IPS-18c (cell line): Measurements from ENCODE around the gene SLC16A5.
"Not testable (repeated sequence)": the region's sequence is repeated elsewhere in the genome, so short reads cannot be mapped to it uniquely, and the experiment has no call there.

ENCODE experiments used
- H3K4me3 ChIP-seq: 2 replicates; pipeline ENCODE4 v1.7.0; 2013; ENCODE audit warnings: low read depth, mild to moderate bottlenecking, low read length, moderate library complexity; ENCODE audit not compliant: insufficient read depth
- H3K9me3 ChIP-seq: one replicate; pipeline ENCODE4 v1.6.1; 2013; ENCODE audit warnings: mild to moderate bottlenecking, low read length, moderate library complexity; ENCODE audit not compliant: control insufficient read depth, insufficient read depth

SLC16A5 gene

GRCh38 chr17:75061055-75061438, 26.7 kb upstream of the SLC16A5 start:
- no peaks in the 10 kb centered on the region for H3K9me3 ChIP-seq
- no peak overlapping the region for H3K4me3 ChIP-seq

DNA sequence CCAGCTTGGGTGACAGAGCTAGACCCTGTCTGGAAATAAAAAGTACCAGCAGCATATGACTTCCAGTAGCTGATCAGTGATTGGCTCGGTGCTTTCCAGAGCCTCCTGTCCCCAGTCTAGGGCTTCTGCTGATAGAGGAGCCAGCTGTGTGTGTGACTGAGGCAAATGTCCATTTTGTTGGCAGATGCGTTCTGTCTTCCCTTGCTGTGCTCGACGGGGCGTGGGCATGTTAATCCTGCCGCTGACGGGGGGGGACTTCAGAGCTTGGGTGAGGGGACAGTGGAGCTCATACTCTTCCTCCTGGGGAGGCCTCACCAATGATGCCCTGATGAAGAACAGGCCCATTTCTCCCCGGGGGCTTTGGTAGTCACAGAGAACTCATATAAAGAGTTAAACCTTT, 26.1 kb upstream of the SLC16A5 start:
- no peak overlapping the region for H3K4me3 ChIP-seq
- no peaks in the 10 kb centered on the region for H3K9me3 ChIP-seq

- Histone ChIP-seq H3K9me3 (no peaks in the 10 kb centered on the region), H3K4me3 (no peak overlapping the region)
Observed at GRCh38 chr17:75063201-75063600, 24.6 kb upstream of the SLC16A5 start.

DNA sequence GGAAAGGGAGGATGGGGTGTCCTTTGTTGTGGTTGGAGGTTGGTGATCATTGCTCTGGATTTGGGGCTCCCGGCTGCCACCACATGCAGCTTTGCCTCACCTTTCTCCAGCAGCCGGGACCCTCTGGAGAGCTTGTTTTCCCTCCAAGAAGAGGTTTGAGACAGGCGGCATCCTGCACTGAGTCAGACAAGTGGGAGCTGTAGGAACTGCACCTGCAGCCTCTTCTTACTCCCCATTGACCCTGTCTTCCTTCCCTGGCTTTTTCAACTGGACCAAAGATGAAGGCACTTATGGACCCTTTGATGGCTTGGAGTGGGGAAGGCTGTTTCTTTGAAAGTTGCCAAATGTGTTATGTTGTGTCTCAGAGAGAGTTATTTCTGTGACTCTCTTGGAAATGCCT, 24.1 kb upstream of the SLC16A5 start:
- Histone ChIP-seq H3K4me3 (no peak overlapping the region), H3K9me3 (no peaks in the 10 kb centered on the region)

DNA sequence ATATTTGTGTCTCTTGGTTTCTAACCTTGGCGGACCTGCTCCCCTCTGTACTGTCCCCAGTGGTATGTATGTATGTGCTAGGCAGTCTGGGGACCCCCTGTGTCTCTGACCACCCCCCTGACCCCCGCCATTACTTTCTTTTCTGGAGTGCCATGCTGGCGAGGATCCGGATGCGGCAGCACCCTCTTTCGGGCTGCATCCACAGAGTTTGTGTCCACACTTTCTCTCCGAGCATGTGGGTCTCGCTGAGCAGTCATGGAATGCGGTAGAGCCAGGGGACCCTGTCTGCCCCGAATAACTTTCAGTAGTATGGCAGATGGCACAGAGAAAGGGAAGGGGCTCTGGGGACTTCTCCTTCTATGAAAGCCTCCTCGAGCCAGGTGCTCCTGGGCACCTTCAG, 23.7 kb upstream of the SLC16A5 start:
- H3K9me3 ChIP-seq = no peaks in the 10 kb centered on the region
- H3K4me3 ChIP-seq = no peak overlapping the region

GRCh38 chr17:75064460-75064859, 23.3 kb upstream of the SLC16A5 start:
- H3K4me3 ChIP-seq = no peak overlapping the region
- no peaks in the 10 kb centered on the region for H3K9me3 ChIP-seq

GRCh38 chr17:75064867-75065561, 22.7 kb upstream of the SLC16A5 start:
- no peak overlapping the region for H3K4me3 ChIP-seq
- H3K9me3 ChIP-seq = no peaks in the 10 kb centered on the region

DNA sequence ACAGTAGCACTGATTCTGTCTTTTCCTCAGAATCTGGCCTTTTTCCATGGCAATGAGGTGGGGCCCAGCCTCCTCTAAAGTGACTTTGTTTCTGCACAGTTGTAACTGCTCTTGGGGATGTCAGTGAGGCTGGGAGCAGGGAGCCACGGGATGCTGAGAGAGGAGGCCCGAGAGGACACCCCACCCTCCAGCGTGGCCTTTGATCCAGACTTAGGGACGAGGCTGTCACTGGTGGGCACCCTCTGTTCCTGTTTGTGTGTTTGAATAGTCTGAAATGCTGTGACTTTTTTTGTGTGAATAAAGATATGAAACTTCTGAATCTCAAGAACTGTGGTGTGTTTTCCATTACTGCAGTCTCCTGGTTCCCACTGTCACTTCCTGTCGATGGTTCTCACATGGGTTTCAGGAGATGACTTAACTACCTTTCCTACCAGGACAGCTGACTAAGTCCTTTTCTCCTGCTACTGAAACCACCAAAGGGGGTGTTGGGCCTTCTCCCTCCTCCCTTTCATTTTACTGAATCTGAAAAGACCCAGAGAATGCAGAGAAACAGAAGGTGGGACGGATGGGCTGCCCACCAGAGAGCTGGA, 22.1 kb upstream of the SLC16A5 start:
- H3K4me3 ChIP-seq = no peak overlapping the region
- no peaks in the 10 kb centered on the region for H3K9me3 ChIP-seq

DNA sequence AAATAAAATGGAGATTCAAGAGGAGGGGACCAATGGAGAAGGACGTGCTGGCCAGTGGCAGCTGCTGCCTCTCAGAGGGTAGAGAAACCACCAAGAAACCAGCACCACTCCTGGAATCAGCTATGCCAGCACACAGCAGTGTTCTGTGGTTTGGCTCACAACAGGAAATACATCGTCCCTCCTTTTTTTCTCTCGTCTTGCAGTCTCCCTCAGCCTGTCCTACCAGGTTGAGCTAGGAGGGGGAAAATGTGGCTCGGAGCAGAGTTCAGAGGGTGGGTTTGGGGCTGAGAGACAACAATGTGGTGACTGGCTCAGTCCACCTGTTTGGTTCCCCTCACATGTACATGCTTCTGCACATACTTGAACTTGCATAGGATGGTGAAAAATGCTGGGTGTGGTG, 19.9 kb upstream of the SLC16A5 start:
- no peaks in the 10 kb centered on the region for H3K9me3 ChIP-seq
- H3K4me3 ChIP-seq = no peak overlapping the region

DNA sequence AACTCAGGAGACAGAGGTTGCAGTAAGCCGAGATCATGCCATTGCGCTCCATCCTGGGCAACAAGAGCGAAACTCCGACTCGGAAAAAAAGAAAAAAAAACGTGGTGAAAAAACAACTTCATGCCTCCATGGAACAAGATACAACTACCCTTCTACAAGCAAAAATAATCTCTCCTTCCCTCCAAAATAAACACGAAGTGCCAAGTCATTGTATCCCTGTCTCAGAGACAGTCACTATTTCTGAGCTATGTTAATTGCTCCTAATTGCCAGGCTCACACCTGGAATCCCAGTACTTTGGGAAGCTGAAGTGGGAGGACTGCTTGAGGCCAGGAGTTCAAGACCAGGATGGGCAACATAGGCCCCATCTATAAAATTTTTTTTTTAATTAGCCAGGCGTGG, 19.0 kb upstream of the SLC16A5 start:
- Histone ChIP-seq H3K9me3 (no peaks in the 10 kb centered on the region), H3K4me3 (no peak overlapping the region)

DNA sequence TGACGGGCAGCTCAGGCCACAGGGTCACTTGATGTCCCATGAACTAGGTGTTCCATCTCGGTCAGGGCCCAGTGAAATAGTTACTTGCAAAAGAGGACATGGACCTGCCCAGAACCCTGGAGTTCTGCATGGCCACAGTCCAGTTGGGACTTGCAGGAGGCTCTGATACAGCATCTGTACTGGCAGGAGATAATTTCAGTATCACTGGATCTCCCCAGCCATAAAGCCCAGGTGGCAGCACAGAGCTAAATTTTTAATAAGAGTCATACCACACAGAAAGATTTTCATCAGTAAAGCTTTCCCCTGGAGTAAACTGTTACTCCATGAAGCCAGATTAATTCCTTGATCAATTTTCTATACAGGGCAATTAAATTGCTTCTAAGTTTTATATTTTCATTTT, 18.0 kb upstream of the SLC16A5 start:
- no peak overlapping the region for H3K4me3 ChIP-seq
- no peaks in the 10 kb centered on the region for H3K9me3 ChIP-seq

DNA sequence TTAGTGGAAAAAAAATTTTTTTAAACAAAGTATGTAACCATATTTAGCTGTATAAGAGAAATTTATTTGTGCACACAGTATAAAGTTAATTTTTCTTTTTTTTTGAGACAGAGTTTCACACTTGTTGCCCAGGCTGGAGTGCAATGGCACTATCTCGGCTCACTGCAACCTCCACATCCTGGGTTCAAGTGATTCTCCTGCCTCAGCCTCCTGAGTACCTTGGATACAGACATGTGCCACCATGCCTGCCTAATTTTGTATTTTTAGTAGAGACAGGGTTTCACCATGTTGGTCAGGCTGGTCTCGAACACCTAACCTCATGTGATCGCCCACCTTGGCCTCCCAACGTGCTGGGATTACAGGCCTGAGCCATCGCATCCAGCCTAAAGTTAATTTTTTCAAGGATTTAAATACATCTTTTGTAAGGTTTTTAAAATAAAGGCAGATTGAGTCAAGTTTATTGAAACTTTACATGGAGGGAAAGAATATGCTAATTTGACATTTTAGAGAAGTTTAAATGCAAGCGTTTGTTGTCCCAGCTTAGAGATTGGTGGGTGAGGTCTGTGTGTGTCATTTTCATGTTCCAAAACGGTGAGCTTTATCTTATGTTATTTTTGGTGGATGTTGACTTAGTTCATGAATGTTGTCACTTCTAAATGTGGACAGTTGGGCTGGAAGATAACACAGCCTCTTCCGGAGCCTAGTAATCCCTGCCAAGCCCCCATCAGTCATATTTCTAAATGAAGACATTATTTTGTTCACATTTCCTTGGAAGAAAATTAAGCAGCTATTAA, 16.1 kb upstream of the SLC16A5 start:
- H3K9me3 ChIP-seq, H3K4me3 ChIP-seq: not testable (repeated sequence)

- H3K4me3 ChIP-seq, H3K9me3 ChIP-seq: not testable (repeated sequence)
Observed at GRCh38 chr17:75072909-75073308, 14.8 kb upstream of the SLC16A5 start.

- H3K9me3 ChIP-seq = no peaks in the 10 kb centered on the region
- no peak overlapping the region for H3K4me3 ChIP-seq
Observed at GRCh38 chr17:75073618-75074047, 14.1 kb upstream of the SLC16A5 start.

DNA sequence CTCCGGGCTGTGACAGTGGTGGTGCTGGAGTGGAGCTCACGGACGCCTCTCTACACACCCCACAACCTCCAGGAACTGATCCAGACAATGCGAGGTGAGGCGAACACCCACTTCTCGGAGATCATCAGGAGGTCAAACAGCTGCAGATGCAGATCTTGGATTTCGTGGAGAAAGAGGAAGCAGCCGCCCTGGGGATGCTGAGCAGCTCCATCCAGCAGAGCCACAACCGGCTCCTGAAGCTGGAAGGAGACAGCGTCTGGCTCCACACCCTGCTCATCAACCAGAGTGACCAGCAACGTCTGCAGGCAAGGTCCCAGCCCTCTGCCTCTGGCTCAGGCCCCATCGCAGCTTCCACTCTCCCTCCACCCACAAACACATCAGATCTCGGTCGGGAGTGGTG, 13.2 kb upstream of the SLC16A5 start:
- Histone ChIP-seq H3K4me3 (no peak overlapping the region), H3K9me3 (no peaks in the 10 kb centered on the region)

DNA sequence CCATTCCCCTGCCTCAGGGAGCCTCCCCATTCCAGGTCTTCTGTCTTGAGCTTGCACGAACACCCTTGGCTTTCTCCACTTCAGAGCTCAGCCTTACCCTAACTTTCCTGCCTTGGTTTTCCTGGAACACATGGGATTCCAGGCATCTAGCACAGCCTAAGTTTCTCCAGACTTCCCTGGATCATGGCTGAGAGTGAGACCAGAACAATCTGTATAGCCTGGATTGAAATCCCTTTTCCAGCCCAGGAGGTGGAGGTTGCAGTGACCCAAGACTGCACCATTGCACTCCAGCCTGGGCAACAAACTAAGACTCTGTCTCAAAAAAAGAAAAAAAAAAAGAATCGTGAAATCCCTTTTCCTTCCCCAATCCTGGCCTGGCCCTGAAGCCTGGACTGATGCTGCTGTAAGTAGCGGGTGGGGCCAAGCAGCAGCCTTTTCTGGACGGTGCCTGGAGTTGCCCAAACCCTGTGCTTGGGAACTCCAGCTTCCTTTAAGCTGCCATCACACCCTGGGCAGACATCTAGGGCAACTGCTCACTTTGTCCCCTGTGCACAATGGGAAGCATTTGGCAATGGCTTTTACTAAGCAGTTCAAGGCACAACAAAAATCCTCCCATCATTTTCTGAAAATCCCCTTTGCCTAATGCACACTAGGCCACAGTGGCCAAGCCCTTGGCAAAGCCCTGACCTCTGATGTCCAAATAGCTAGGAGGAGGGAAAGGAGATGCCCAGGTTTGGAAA, 12.0 kb upstream of the SLC16A5 start:
- Histone ChIP-seq H3K9me3 (no peaks in the 10 kb centered on the region), H3K4me3 (no peak overlapping the region)

DNA sequence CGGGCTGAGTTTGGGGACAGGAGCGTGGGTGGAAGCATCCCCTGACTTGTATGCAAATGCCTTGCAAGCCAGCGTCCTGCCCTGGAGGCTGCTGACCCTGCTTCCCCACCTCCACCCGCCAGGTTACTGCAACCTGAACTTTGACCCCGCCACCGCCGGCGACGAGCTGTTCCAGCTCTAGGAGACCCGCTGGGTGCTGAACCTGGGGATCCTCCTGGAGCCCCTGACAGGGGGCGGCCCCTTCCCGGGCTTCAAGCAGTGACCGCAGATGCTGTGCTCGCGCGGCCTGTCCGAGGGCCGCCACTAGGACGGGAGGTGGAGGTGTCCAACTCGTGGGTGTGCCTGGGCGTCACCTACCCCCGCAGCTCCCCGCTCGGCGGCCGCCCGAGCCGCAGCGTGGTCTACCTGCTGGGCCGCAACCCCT, 10.7 kb upstream of the SLC16A5 start:
- H3K4me3 ChIP-seq = no peak overlapping the region
- no peaks in the 10 kb centered on the region for H3K9me3 ChIP-seq
